ENCODE data around the gene SRR.
"Not testable (repeated sequence)": the region's sequence is repeated elsewhere in the genome, so short reads cannot be mapped to it uniquely, and the experiment has no call there.

The SRR gene

GRCh38 chr17:2292100-2292499, 11.7 kb upstream of the SRR start:
- no peak for DNase-seq

GRCh38 chr17:2295575-2295974, 8.2 kb upstream of the SRR start:
- no peak for DNase-seq

- DNase-seq: no peak
These were observed 6.7 kb upstream of the SRR start for GRCh38 chr17:2297023-2297422.

GRCh38 chr17:2299136-2299535, 4.6 kb upstream of the SRR start:
- no peak for DNase-seq

GRCh38 chr17:2299756-2300155, 4.0 kb upstream of the SRR start:
- no peak for DNase-seq

- no peak for DNase-seq
These were observed 959 bp upstream of the SRR start for GRCh38 chr17:2302778-2303203.

- DNase-seq: no peak
These were observed 1.2 kb downstream of the SRR start for GRCh38 chr17:2304931-2305330.

- DNase-seq: no peak
These were observed 5.8 kb downstream of the SRR start for GRCh38 chr17:2309338-2310154.

GRCh38 chr17:2312736-2313135, 9.0 kb downstream of the SRR start:
- DNase-seq: no peak

GRCh38 chr17:2316916-2317205, 13.1 kb downstream of the SRR start:
- DNase-seq: not testable (repeated sequence)

- no peak for DNase-seq
These were observed 14.0 kb downstream of the SRR start for GRCh38 chr17:2317796-2318195.

- no peak for DNase-seq
These were observed 15.3 kb downstream of the SRR start for GRCh38 chr17:2319051-2319450.

- DNase-seq: no peak
These were observed 17.6 kb downstream of the SRR start for GRCh38 chr17:2321399-2321798.

- DNase-seq: no peak
These were observed 20.0 kb downstream of the SRR start for GRCh38 chr17:2323629-2324314.

GRCh38 chr17:2331303-2331702, 27.6 kb downstream of the SRR start:
- DNase-seq: no peak

- DNase-seq: no peak
These were observed 32.0 kb downstream of the SRR start for GRCh38 chr17:2335726-2336214.

- DNase-seq: peak; percentile 79
These were observed 32.6 kb downstream of the SRR start, which contains the start of gene TSR1 for GRCh38 chr17:2336215-2336851. TSS of gene TSR1 (minus strand) at chr17:2336457. CDS start at chr17:2336427, 30 bp downstream.

GRCh38 chr17:2336852-2337543, 33.2 kb downstream of the SRR start, which contains the start of gene SGSM2:
TSS of gene SGSM2 (plus strand) at chr17:2337501. CDS start at chr17:2337689, 188 bp downstream.
- peak; percentile 47 for DNase-seq

GRCh38 chr17:2337544-2338314, 34.0 kb downstream of the SRR start:
- no peak for DNase-seq

GRCh38 chr17:2338315-2338657, 34.5 kb downstream of the SRR start:
- DNase-seq: no peak

- no peak for DNase-seq
These were observed 39.7 kb downstream of the SRR start for GRCh38 chr17:2343421-2343820.

- DNase-seq: no peak
These were observed 40.8 kb downstream of the SRR start for GRCh38 chr17:2344528-2344927.
